ENCODE results near the gene LYZL1.
"Not testable (repeated sequence)": the region's sequence is repeated elsewhere in the genome, so short reads cannot be mapped to it uniquely, and the experiment has no call there.

The LYZL1 gene

GRCh38 chr10:29308142-29308541 is 19.3 kb downstream of the LYZL1 start:
- DNase-seq (ENCODE audit: low spot score): not testable (repeated sequence)

GRCh38 chr10:29309465-29309864 is 20.6 kb downstream of the LYZL1 start:
- no peak for DNase-seq (ENCODE audit: low spot score)

GRCh38 chr10:29310463-29310862 is 21.6 kb downstream of the LYZL1 start:
- not testable (repeated sequence) for DNase-seq (ENCODE audit: low spot score)

- DNase-seq (ENCODE audit: low spot score): no peak
Observed at GRCh38 chr10:29313071-29313470, 24.2 kb downstream of the LYZL1 start.

GRCh38 chr10:29314726-29315125 is 25.9 kb downstream of the LYZL1 start:
- DNase-seq (ENCODE audit: low spot score): no peak

GRCh38 chr10:29315814-29316213 is 26.9 kb downstream of the LYZL1 start:
- DNase-seq (ENCODE audit: low spot score): no peak

GRCh38 chr10:29316308-29317026 is 27.6 kb downstream of the LYZL1 start:
- DNase-seq (ENCODE audit: low spot score): no peak

GRCh38 chr10:29317027-29317420 is 28.2 kb downstream of the LYZL1 start:
- DNase-seq (ENCODE audit: low spot score): no peak

GRCh38 chr10:29317423-29318021 is 28.7 kb downstream of the LYZL1 start:
- DNase-seq (ENCODE audit: low spot score): no peak

GRCh38 chr10:29318141-29319071 is 29.5 kb downstream of the LYZL1 start:
- DNase-seq (ENCODE audit: low spot score): not testable (repeated sequence)

- no peak for DNase-seq (ENCODE audit: low spot score)
Observed at GRCh38 chr10:29319205-29319781, 30.4 kb downstream of the LYZL1 start.

GRCh38 chr10:29320680-29321121 is 31.8 kb downstream of the LYZL1 start:
- not testable (repeated sequence) for DNase-seq (ENCODE audit: low spot score)

- DNase-seq (ENCODE audit: low spot score): no peak
Observed at GRCh38 chr10:29321656-29322055, 32.8 kb downstream of the LYZL1 start.

GRCh38 chr10:29322918-29323317 is 34.0 kb downstream of the LYZL1 start:
- DNase-seq (ENCODE audit: low spot score): no peak

- DNase-seq (ENCODE audit: low spot score): no peak
Observed at GRCh38 chr10:29323367-29323766, 34.5 kb downstream of the LYZL1 start.

- no peak for DNase-seq (ENCODE audit: low spot score)
Observed at GRCh38 chr10:29324220-29324841, 35.5 kb downstream of the LYZL1 start.

GRCh38 chr10:29326299-29326698 is 37.4 kb downstream of the LYZL1 start:
- no peak for DNase-seq (ENCODE audit: low spot score)

- DNase-seq (ENCODE audit: low spot score): peak; percentile 28
Observed at GRCh38 chr10:29326886-29327745, 38.2 kb downstream of the LYZL1 start.

GRCh38 chr10:29327746-29328102 is 38.9 kb downstream of the LYZL1 start:
- no peak for DNase-seq (ENCODE audit: low spot score)

- no peak for DNase-seq (ENCODE audit: low spot score)
Observed at GRCh38 chr10:29328983-29329382, 40.1 kb downstream of the LYZL1 start.

GRCh38 chr10:29329420-29329819 is 40.5 kb downstream of the LYZL1 start:
- DNase-seq (ENCODE audit: low spot score): no peak
